ENCODE results near the gene HCN4.

GRCh38 chr15:73319460-73320245 lies 49.1 kb downstream of the HCN4 start:
- TF ChIP-seq CTCF (conservative IDR thresholded peaks at IDR 0.05; ENCODE audit: low read length) (no peak), EZH2phosphoT487 (IDR thresholded peaks at IDR 0.05; ENCODE audit: borderline replicate concordance) (no peak)

Data from Loucy (cell line).